CD4-positive, alpha-beta T cell treated with Interleukin-6 for 4 hours (primary cell): ENCODE results near the gene TESPA1.
"Not testable (repeated sequence)": the region's sequence is repeated elsewhere in the genome, so short reads cannot be mapped to it uniquely, and the experiment has no call there.

ENCODE experiments used
- DNase-seq: peaks from one replicate; pipeline ENCODE4 v3.0.0-alpha.2; 2020; ENCODE audit warnings: mixed read lengths

TESPA1 gene

GRCh38 chr12:54984658-54985376, at the start of gene TESPA1:
Gene TESPA1 (minus strand): TSS chr12:54984762. CDS start chr12:54974562, 10,200 bp downstream.
- DNase-seq, result peak; percentile 91

GRCh38 chr12:55034218-55034617, 49.7 kb upstream of the TESPA1 start:
- DNase-seq, result no peak

GRCh38 chr12:55025508-55025907, 40.9 kb upstream of the TESPA1 start:
- DNase-seq, result no peak

GRCh38 chr12:55024575-55024974, 40.0 kb upstream of the TESPA1 start:
- no peak for DNase-seq

GRCh38 chr12:55019784-55020183, 35.2 kb upstream of the TESPA1 start, which contains the start of gene NEUROD4:
Gene NEUROD4 (plus strand): TSS chr12:55019974. CDS start chr12:55026440, 6,466 bp downstream.
- peak; percentile 8 for DNase-seq

- no peak for DNase-seq
These were observed 32.9 kb upstream of the TESPA1 start for GRCh38 chr12:55017416-55017925.

- DNase-seq, result no peak
These were observed 24.5 kb upstream of the TESPA1 start for GRCh38 chr12:55008944-55009585.

- DNase-seq, result no peak
These were observed 17.8 kb upstream of the TESPA1 start for GRCh38 chr12:55002355-55002754.

GRCh38 chr12:55001198-55001868, 16.8 kb upstream of the TESPA1 start:
- no peak for DNase-seq

- DNase-seq, result no peak
These were observed 14.5 kb upstream of the TESPA1 start for GRCh38 chr12:54998958-54999510.

- DNase-seq, result no peak
These were observed 13.5 kb upstream of the TESPA1 start for GRCh38 chr12:54997929-54998522.

GRCh38 chr12:54996205-54996604, 11.6 kb upstream of the TESPA1 start:
- DNase-seq, result no peak

- DNase-seq, result peak; percentile 72
These were observed 8.7 kb upstream of the TESPA1 start for GRCh38 chr12:54993181-54993835.

GRCh38 chr12:54991991-54992375, 7.4 kb upstream of the TESPA1 start:
- DNase-seq, result peak; percentile 5

GRCh38 chr12:54991161-54991990, 6.8 kb upstream of the TESPA1 start:
- peak; percentile 51 for DNase-seq

GRCh38 chr12:54989829-54990228, 5.3 kb upstream of the TESPA1 start:
- DNase-seq, result no peak

GRCh38 chr12:54988402-54989054, 4.0 kb upstream of the TESPA1 start:
- peak; percentile 17 for DNase-seq

GRCh38 chr12:54987611-54988231, 3.2 kb upstream of the TESPA1 start:
- DNase-seq, result no peak

- DNase-seq, result not testable (repeated sequence)
These were observed 2.2 kb upstream of the TESPA1 start for GRCh38 chr12:54986773-54987172.

GRCh38 chr12:54983536-54984101, 943 bp downstream of the TESPA1 start:
- no peak for DNase-seq
